ENCODE data around the gene EPS8L2.
"Not testable (repeated sequence)": the region's sequence is repeated elsewhere in the genome, so short reads cannot be mapped to it uniquely, and the experiment has no call there.

The EPS8L2 gene

DNA sequence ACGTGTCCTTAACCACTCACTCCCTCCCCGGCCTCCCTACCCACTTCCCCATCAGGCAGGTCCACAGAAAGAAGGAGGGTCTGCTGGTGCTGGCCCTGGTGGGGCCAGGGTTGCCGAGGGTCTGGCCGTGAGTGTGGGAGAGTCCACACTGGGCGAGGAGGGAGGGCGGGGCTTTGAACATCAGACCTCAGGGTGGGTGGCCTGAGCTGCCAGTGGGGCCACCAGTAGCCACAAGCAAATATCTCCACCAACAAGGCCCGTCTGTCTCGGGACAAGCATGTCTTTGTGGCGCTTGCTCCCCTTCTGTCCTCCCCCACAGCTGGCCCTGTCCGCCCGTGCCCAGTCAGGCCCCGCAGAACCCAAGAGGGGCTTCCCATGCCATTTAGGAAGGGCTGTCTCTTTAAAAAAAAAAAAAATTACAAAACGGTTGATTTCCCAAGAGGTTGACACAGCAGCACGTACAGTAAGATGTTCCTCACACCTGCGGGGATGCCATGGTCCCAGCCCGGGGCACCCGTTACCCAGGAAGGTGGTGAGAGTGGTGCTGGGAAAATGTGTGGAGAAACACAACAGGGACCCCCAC lies 23.6 kb downstream of the EPS8L2 start:
- WGBS (ENCODE audit: insufficient coverage): 87% methylated on average over 14 of the region's 17 CpGs

DNA sequence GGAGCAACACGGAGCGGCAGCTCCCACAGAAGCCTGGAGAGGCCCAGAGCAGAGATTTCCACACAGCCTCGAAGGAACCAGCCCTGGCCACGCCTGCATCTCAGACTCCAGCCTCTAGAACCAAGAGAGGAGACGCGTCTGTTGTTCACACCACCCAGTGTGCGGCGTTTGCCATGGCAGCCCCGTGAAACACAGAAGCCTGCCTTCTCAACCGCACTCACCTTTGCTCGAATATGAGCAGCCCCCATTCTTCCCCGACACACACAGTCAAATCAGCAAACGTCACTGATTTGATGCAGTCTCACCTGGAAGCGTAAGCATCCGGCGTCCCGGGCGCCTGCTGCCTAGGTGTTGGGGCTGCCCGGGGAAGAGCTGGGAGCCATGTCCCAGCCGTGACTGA lies 27.0 kb downstream of the EPS8L2 start:
- Histone ChIP-seq H3K4me3 (ENCODE audit: control insufficient read depth in 1 of 7, extremely low read depth in 1 of 7, insufficient read depth in 4 of 7, low read depth in 2 of 7, low read length in 6 of 7) (no peak overlapping the region), H3K27ac (ENCODE audit: insufficient read depth in 1 of 2, low read depth in 1 of 2, low read length in 2 of 2, poor library complexity in 1 of 2, severe bottlenecking in 2 of 2) (no peak overlapping the region), H3K27me3 (replicated peaks in 2 of 5; ENCODE audit: control insufficient read depth in 4 of 5, insufficient read depth in 5 of 5, low read length in 4 of 5) (no peaks in the 10 kb centered on the region), H3K36me3 (ENCODE audit: control insufficient read depth in 4 of 4, insufficient read depth in 4 of 4, low read length in 3 of 4) (no peaks in the 10 kb centered on the region), H3K4me1 (ENCODE audit: control extremely low read depth in 1 of 4, control insufficient read depth in 4 of 4, insufficient read depth in 4 of 4, low read length in 3 of 4) (peaks cover 0 to 27% (median 17%) of the 10 kb centered on the region in 4 experiments), H3K9me3 (ENCODE audit: control extremely low read depth in 1 of 5, control insufficient read depth in 4 of 5, insufficient read depth in 2 of 5, low read depth in 1 of 5, low read length in 4 of 5) (no peaks in the 10 kb centered on the region)
- ChIA-PET CTCF (interaction anchor here (0.7 to 15.0 kb wide), 5 partner anchors 9 to 37 kb away, joined by 3 to 133 read pairs (median 4); partner anchors contain the start of gene TALDO1), POLR2A (no interaction called here)
- DNase-seq: no peak
- 97% methylated on average over 20 of the region's 20 CpGs for WGBS (ENCODE audit: insufficient coverage)

More for the DNA sequence above, 23.6 kb downstream of the EPS8L2 start:
- H3K9me3 ChIP-seq (ENCODE audit: control extremely low read depth in 1 of 5, control insufficient read depth in 4 of 5, insufficient read depth in 2 of 5, low read depth in 1 of 5, low read length in 4 of 5): no peaks in the 10 kb centered on the region
- H3K4me1 ChIP-seq (ENCODE audit: control extremely low read depth in 1 of 4, control insufficient read depth in 4 of 4, insufficient read depth in 4 of 4, low read length in 3 of 4): peaks cover 0 to 30% (median 25%) of the 10 kb centered on the region in 4 experiments
- DNase-seq: no peak
- peaks cover 0 to 11% (median 2%) of the 10 kb centered on the region in 5 experiments for H3K27me3 ChIP-seq (replicated peaks in 2 of 5; ENCODE audit: control insufficient read depth in 4 of 5, insufficient read depth in 5 of 5, low read length in 4 of 5)
- POLR2A ChIA-PET: no interaction called here
- CTCF ChIA-PET: interaction anchor here (0.6 to 15.0 kb wide), 5 partner anchors 18 to 36 kb away, joined by 3 to 133 read pairs (median 25); partner anchors contain the start of gene TALDO1
- no peaks in the 10 kb centered on the region for H3K36me3 ChIP-seq (ENCODE audit: control insufficient read depth in 4 of 4, insufficient read depth in 4 of 4, low read length in 3 of 4)
- H3K4me3 ChIP-seq (ENCODE audit: control insufficient read depth in 1 of 7, extremely low read depth in 1 of 7, insufficient read depth in 4 of 7, low read depth in 2 of 7, low read length in 6 of 7): no peak overlapping the region
- no peak overlapping the region for H3K27ac ChIP-seq (ENCODE audit: insufficient read depth in 1 of 2, low read depth in 1 of 2, low read length in 2 of 2, poor library complexity in 1 of 2, severe bottlenecking in 2 of 2)

DNA sequence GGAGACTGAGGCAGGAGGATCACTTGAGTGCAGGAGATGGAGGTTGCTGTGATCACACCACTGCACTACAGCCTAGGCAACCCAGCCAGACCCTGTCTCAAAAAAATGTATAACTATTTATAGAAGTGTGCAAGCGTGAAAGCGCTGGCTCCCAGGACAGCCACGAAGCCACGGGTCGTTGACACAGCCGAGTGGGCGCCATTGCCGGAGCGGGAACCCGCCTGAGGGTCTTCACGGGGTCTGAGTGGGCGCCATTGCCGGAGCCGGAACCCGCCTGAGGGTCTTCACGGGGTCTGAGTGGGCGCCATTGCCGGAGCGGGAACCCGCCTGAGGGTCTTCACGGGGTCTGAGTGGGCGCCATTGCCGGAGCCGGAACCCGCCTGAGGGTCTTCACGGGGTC lies 28.5 kb downstream of the EPS8L2 start:
- H3K4me3 ChIP-seq (ENCODE audit: control insufficient read depth in 1 of 7, extremely low read depth in 1 of 7, insufficient read depth in 4 of 7, low read depth in 2 of 7, low read length in 6 of 7); H3K9me3 ChIP-seq (ENCODE audit: control extremely low read depth in 1 of 5, control insufficient read depth in 4 of 5, insufficient read depth in 2 of 5, low read depth in 1 of 5, low read length in 4 of 5); POLR2A ChIA-PET; H3K36me3 ChIP-seq (ENCODE audit: control insufficient read depth in 4 of 4, insufficient read depth in 4 of 4, low read length in 3 of 4); H3K27ac ChIP-seq (ENCODE audit: insufficient read depth in 1 of 2, low read depth in 1 of 2, low read length in 2 of 2, poor library complexity in 1 of 2, severe bottlenecking in 2 of 2); H3K27me3 ChIP-seq (replicated peaks in 2 of 5; ENCODE audit: control insufficient read depth in 4 of 5, insufficient read depth in 5 of 5, low read length in 4 of 5); DNase-seq: not testable (repeated sequence)
- 97% methylated on average over 6 of the region's 26 CpGs for WGBS (ENCODE audit: insufficient coverage)
- CTCF ChIA-PET: interaction anchor here (0.8 to 15.0 kb wide), 3 partner anchors 12 to 23 kb away, joined by 4 to 133 read pairs (median 25); partner anchors contain the start of gene TALDO1
- H3K4me1 ChIP-seq (ENCODE audit: control extremely low read depth in 1 of 4, control insufficient read depth in 4 of 4, insufficient read depth in 4 of 4, low read length in 3 of 4): peaks cover 0 to 17% (median 16%) of the 10 kb centered on the region in 4 experiments

DNA sequence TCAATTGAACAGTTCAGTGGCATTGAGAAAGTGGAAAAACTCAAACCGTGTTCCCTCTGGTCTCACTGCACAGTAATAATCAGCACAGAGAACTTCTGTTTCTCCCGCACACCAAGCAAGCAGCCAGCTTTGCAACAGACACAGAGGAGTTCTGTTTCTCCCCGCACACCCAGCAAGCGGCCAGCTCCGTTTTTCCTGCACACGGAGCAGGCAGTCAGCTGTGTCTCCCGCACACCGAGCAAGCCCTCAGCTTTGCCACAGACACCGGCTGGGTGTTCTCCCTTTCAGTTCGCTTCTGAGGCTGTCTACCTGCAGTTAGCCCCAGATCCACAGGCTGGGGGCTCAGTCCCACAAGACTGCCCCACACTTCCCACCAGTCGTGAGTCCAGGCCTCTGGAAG lies 31.3 kb downstream of the EPS8L2 start:
- no peaks in the 10 kb centered on the region for H3K36me3 ChIP-seq (ENCODE audit: control insufficient read depth in 4 of 4, insufficient read depth in 4 of 4, low read length in 3 of 4)
- DNase-seq: peak in 1 of 3 donors; percentile 44
- H3K4me1 ChIP-seq (ENCODE audit: control extremely low read depth in 1 of 4, control insufficient read depth in 4 of 4, insufficient read depth in 4 of 4, low read length in 3 of 4): peaks cover 0 to 17% (median 15%) of the 10 kb centered on the region in 4 experiments
- ChIA-PET POLR2A (interaction anchor here (0.6 to 1.3 kb wide), 3 partner anchors 10 to 67 kb away, joined by 3 to 8 read pairs (median 3); partner anchors contain the start of gene TALDO1), CTCF (interaction anchor here (0.6 to 4.4 kb wide), 4 partner anchors 10 to 20 kb away, joined by 3 to 27 read pairs (median 4); no protein-coding TSS in a partner anchor)
- 3% methylated on average over 11 of the region's 11 CpGs for WGBS (ENCODE audit: insufficient coverage)
- no peaks in the 10 kb centered on the region for H3K27me3 ChIP-seq (replicated peaks in 2 of 5; ENCODE audit: control insufficient read depth in 4 of 5, insufficient read depth in 5 of 5, low read length in 4 of 5)
- H3K9me3 ChIP-seq (ENCODE audit: control extremely low read depth in 1 of 5, control insufficient read depth in 4 of 5, insufficient read depth in 2 of 5, low read depth in 1 of 5, low read length in 4 of 5): no peaks in the 10 kb centered on the region
- H3K4me3 ChIP-seq (ENCODE audit: control insufficient read depth in 1 of 7, extremely low read depth in 1 of 7, insufficient read depth in 4 of 7, low read depth in 2 of 7, low read length in 6 of 7): peak overlapping the region in 6 of 7 experiments; percentile 7 to 66 (median 46)
- peak overlapping the region in 1 of 2 experiments; percentile 29 for H3K27ac ChIP-seq (ENCODE audit: insufficient read depth in 1 of 2, low read depth in 1 of 2, low read length in 2 of 2, poor library complexity in 1 of 2, severe bottlenecking in 2 of 2)

DNA sequence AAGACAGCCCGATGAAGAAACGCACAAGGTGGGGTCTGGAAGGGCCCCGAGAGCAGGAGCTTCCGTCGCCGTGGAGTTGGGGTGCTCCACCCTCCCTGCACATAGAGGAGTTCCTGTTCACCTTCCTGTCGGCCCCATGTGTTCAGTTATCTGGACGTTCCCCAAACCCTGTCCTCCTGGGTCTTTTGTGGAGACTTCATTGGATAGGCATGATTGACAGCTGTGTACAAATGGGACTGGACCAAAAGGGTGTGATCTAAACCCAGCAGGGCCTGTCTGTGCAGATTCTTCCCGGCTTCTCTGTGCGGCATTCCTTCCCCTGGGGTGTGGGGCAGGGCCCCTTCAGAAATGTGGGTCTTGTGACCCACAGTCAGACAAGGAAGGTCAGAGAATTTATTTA lies 31.9 kb downstream of the EPS8L2 start:
- ChIA-PET CTCF (interaction anchor here (0.6 to 4.4 kb wide), 4 partner anchors 10 to 19 kb away, joined by 3 to 27 read pairs (median 4); no protein-coding TSS in a partner anchor), POLR2A (interaction anchor here (0.6 to 1.3 kb wide), 3 partner anchors 9 to 68 kb away, joined by 3 to 8 read pairs (median 3); partner anchors contain the start of gene TALDO1)
- DNase-seq: peak in 1 of 3 donors; percentile 49
- H3K27me3 ChIP-seq (replicated peaks in 2 of 5; ENCODE audit: control insufficient read depth in 4 of 5, insufficient read depth in 5 of 5, low read length in 4 of 5); H3K9me3 ChIP-seq (ENCODE audit: control extremely low read depth in 1 of 5, control insufficient read depth in 4 of 5, insufficient read depth in 2 of 5, low read depth in 1 of 5, low read length in 4 of 5); H3K36me3 ChIP-seq (ENCODE audit: control insufficient read depth in 4 of 4, insufficient read depth in 4 of 4, low read length in 3 of 4): not testable (repeated sequence)
- WGBS (ENCODE audit: insufficient coverage): 5% methylated on average over 8 of the region's 10 CpGs
- Histone ChIP-seq H3K27ac (ENCODE audit: insufficient read depth in 1 of 2, low read depth in 1 of 2, low read length in 2 of 2, poor library complexity in 1 of 2, severe bottlenecking in 2 of 2) (peak overlapping the region in 1 of 2 experiments; percentile 29), H3K4me1 (ENCODE audit: control extremely low read depth in 1 of 4, control insufficient read depth in 4 of 4, insufficient read depth in 4 of 4, low read length in 3 of 4) (peaks cover 0 to 17% (median 15%) of the 10 kb centered on the region in 4 experiments), H3K4me3 (ENCODE audit: control insufficient read depth in 1 of 7, extremely low read depth in 1 of 7, insufficient read depth in 4 of 7, low read depth in 2 of 7, low read length in 6 of 7) (peak overlapping the region in 5 of 7 experiments; percentile 7 to 66 (median 48))

DNA sequence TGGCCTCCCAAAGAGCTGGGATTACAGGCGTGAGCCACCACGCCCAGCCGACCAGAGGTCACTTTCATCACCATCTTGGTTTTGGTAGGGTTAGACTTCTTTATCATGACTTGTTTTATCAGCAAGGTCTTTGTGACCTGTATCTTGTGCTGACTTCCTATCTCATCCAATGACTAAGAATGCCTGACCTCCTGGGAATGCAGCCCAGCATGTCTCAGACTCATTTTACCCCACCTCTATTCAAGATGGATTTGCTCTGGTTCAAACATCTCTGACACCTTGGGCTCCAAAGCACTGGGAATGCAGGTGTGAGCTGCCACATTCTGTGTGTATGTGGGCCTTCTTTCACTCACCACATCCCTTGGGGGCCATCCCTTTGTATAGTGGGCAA lies 36.1 kb downstream of the EPS8L2 start:
- Histone ChIP-seq H3K4me3 (ENCODE audit: control insufficient read depth in 1 of 7, extremely low read depth in 1 of 7, insufficient read depth in 4 of 7, low read depth in 2 of 7, low read length in 6 of 7) (no peak overlapping the region), H3K4me1 (ENCODE audit: control extremely low read depth in 1 of 4, control insufficient read depth in 4 of 4, insufficient read depth in 4 of 4, low read length in 3 of 4) (peaks cover 0 to 36% (median 32%) of the 10 kb centered on the region in 4 experiments), H3K36me3 (ENCODE audit: control insufficient read depth in 4 of 4, insufficient read depth in 4 of 4, low read length in 3 of 4) (no peaks in the 10 kb centered on the region), H3K9me3 (ENCODE audit: control extremely low read depth in 1 of 5, control insufficient read depth in 4 of 5, insufficient read depth in 2 of 5, low read depth in 1 of 5, low read length in 4 of 5) (no peaks in the 10 kb centered on the region), H3K27me3 (replicated peaks in 2 of 5; ENCODE audit: control insufficient read depth in 4 of 5, insufficient read depth in 5 of 5, low read length in 4 of 5) (no peaks in the 10 kb centered on the region), H3K27ac (ENCODE audit: insufficient read depth in 1 of 2, low read depth in 1 of 2, low read length in 2 of 2, poor library complexity in 1 of 2, severe bottlenecking in 2 of 2) (no peak overlapping the region)
- 86% methylated on average over 3 of the region's 3 CpGs for WGBS (ENCODE audit: insufficient coverage)
- CTCF ChIA-PET: interaction anchor here (0.6 kb wide), 1 partner anchor 18 kb away, joined by 3 read pairs; no protein-coding TSS in a partner anchor
- POLR2A ChIA-PET: no interaction called here
- no peak for DNase-seq

Measured in common myeloid progenitor, CD34-positive (primary cell).